AG04450 (cell line): ENCODE data around the gene MAPKAP1. TPM values are rescaled to one million over a fixed set of nuclear protein-coding genes. Genes with fewer than 3 reads are reported as not detected.

Source experiments
- CTCF ChIA-PET: fragments of 300-600, 350-600 bp; formaldehyde crosslinking; extraction: SDS; loops from one replicate; lab custom pipeline; 2022; ENCODE audit warnings: antibody characterized with exemption, inconsistent platforms; lab: Charles Lee
- POLR2A ChIA-PET: fragments of 350-600 bp; formaldehyde crosslinking; extraction: SDS; loops from one replicate; lab custom pipeline; 2021; ENCODE audit warnings: antibody characterized with exemption, inconsistent platforms; lab: Yijun Ruan, JAX
- DNase-seq: peaks from one replicate; pipeline ENCODE4 v3.0.0-alpha.2; 2011; ENCODE audit warnings: low read depth, low spot score
- H3K27ac ChIP-seq: one replicate; pipeline ENCODE4 v1.5.1; 2012; ENCODE audit warnings: low read depth, low read length, control low read depth
- H3K27me3 ChIP-seq: one replicate; pipeline ENCODE4 v1.6.0; 2012; ENCODE audit warnings: low read length; ENCODE audit not compliant: control insufficient read depth, insufficient read depth
- H3K4me3 ChIP-seq: 2 replicates; pipeline ENCODE4 v1.5.1; 2011; ENCODE audit warnings: mild to moderate bottlenecking, low read depth, low read length, control low read depth
- H3K9me3 ChIP-seq: 2 replicates; pipeline ENCODE4 v1.5.1; 2012; ENCODE audit warnings: low read length; ENCODE audit not compliant: control insufficient read depth, insufficient read depth
- CTCF ChIP-seq: IDR thresholded peaks from 2 replicates; pipeline ENCODE4 v1.5.1; 2011; ENCODE audit warnings: low read depth, low read length, control low read depth, inconsistent platforms
- polyA plus RNA-seq: library from polyadenylated mRNA; depleted of rRNA; stranded (reverse); fragments of >200 nt; gene quantifications from 2 replicates; pipeline ENCODE4 v1.2.3, GENCODE V29; 2011

Gene MAPKAP1
- polyA plus RNA-seq, 1 experiment, result 140 TPM

GRCh38 chr9:125523681-125524080 lies 183.3 kb downstream of the MAPKAP1 start:
- Histone ChIP-seq H3K27me3 (no peaks in the 10 kb centered on the region), H3K4me3 (no peak overlapping the region), H3K27ac (no peak overlapping the region), H3K9me3 (no peaks in the 10 kb centered on the region)
- no peak for DNase-seq
- no peak for TF ChIP-seq CTCF
- CTCF ChIA-PET, result no interaction called here
- POLR2A ChIA-PET, result no interaction called here

GRCh38 chr9:125522328-125522725 lies 184.7 kb downstream of the MAPKAP1 start:
- Histone ChIP-seq H3K4me3 (no peak overlapping the region), H3K27ac (peak overlapping the region; percentile 99), H3K27me3 (no peaks in the 10 kb centered on the region), H3K9me3 (no peaks in the 10 kb centered on the region)
- TF ChIP-seq CTCF, result no peak
- ChIA-PET POLR2A (interaction anchor here (0.8 to 1.4 kb wide), 3 partner anchors 15 to 49 kb away, joined by 3 to 8 read pairs (median 3); no protein-coding TSS in a partner anchor), CTCF (no interaction called here)
- no peak for DNase-seq

- Histone ChIP-seq H3K9me3 (no peaks in the 10 kb centered on the region), H3K27me3 (no peaks in the 10 kb centered on the region), H3K4me3 (peak overlapping the region; percentile 18; the same call in 1 of the 2 replicates), H3K27ac (peak overlapping the region; percentile 99)
- no peak for TF ChIP-seq CTCF
- DNase-seq, result peak; percentile 82
- CTCF ChIA-PET, result no interaction called here
- POLR2A ChIA-PET, result interaction anchor here (0.8 to 1.4 kb wide), 3 partner anchors 14 to 49 kb away, joined by 3 to 8 read pairs (median 3); no protein-coding TSS in a partner anchor
Measured at GRCh38 chr9:125521462-125522327, 185.3 kb downstream of the MAPKAP1 start.

- DNase-seq, result no peak
- Histone ChIP-seq H3K27ac (no peak overlapping the region), H3K4me3 (no peak overlapping the region), H3K9me3 (no peaks in the 10 kb centered on the region), H3K27me3 (no peaks in the 10 kb centered on the region)
- TF ChIP-seq CTCF, result no peak
- CTCF ChIA-PET, result no interaction called here
- POLR2A ChIA-PET, result no interaction called here
Measured at GRCh38 chr9:125519734-125520133, 187.3 kb downstream of the MAPKAP1 start.

- no peaks in the 10 kb centered on the region for H3K27me3 ChIP-seq
- no peak overlapping the region for H3K4me3 ChIP-seq
- CTCF ChIA-PET, result interaction anchor here (1.3 kb wide), 1 partner anchor 41 kb away, joined by 4 read pairs; no protein-coding TSS in a partner anchor
- DNase-seq, result no peak
- no peaks in the 10 kb centered on the region for H3K9me3 ChIP-seq
- H3K27ac ChIP-seq, result no peak overlapping the region
- TF ChIP-seq CTCF, result no peak
- POLR2A ChIA-PET, result no interaction called here
Measured at GRCh38 chr9:125517577-125517976, 189.4 kb downstream of the MAPKAP1 start.
